Measurements from ENCODE around the gene SF3A1. TPM values are rescaled to one million over a fixed set of nuclear protein-coding genes. Genes with fewer than 3 reads are reported as not detected.

SF3A1 gene
- total RNA-seq, 1 donor from 2014 or later: 190 TPM

- H3K27me3 Mint-ChIP-seq: no peaks in the 10 kb centered on the region
- peak; percentile 93 for TF ChIP-seq CTCF (conservative IDR thresholded peaks at IDR 0.05)
- DNase-seq (ENCODE audit: extremely low spot score, unreplicated experiment): peak; percentile 86
- H3K4me1 Mint-ChIP-seq (ENCODE audit: unreplicated experiment): peaks cover 9% of the 10 kb centered on the region
- no peak overlapping the region for H3K4me3 Mint-ChIP-seq
- no peak overlapping the region for H3K27ac Mint-ChIP-seq
- no peaks in the 10 kb centered on the region for H3K36me3 Mint-ChIP-seq
- no peaks in the 10 kb centered on the region for H3K9me3 Mint-ChIP-seq
Observed at GRCh38 chr22:30286813-30287647, 69.7 kb downstream of the SF3A1 start.

GRCh38 chr22:30286331-30286730 lies 70.4 kb downstream of the SF3A1 start:
- Mint-ChIP-seq H3K27me3 (no peaks in the 10 kb centered on the region), H3K27ac (no peak overlapping the region), H3K4me3 (no peak overlapping the region), H3K4me1 (ENCODE audit: unreplicated experiment) (peaks cover 9% of the 10 kb centered on the region), H3K9me3 (no peaks in the 10 kb centered on the region), H3K36me3 (no peaks in the 10 kb centered on the region)
- no peak for DNase-seq (ENCODE audit: extremely low spot score, unreplicated experiment)
- TF ChIP-seq CTCF (conservative IDR thresholded peaks at IDR 0.05): no peak

GRCh38 chr22:30285846-30286200 lies 70.9 kb downstream of the SF3A1 start:
- no peak overlapping the region for H3K4me3 Mint-ChIP-seq
- no peaks in the 10 kb centered on the region for H3K36me3 Mint-ChIP-seq
- no peaks in the 10 kb centered on the region for H3K9me3 Mint-ChIP-seq
- no peak for DNase-seq (ENCODE audit: extremely low spot score, unreplicated experiment)
- H3K4me1 Mint-ChIP-seq (ENCODE audit: unreplicated experiment): peaks cover 9% of the 10 kb centered on the region
- no peak for TF ChIP-seq CTCF (conservative IDR thresholded peaks at IDR 0.05)
- H3K27ac Mint-ChIP-seq: no peak overlapping the region
- H3K27me3 Mint-ChIP-seq: no peaks in the 10 kb centered on the region

GRCh38 chr22:30285176-30285845 lies 71.4 kb downstream of the SF3A1 start:
- Mint-ChIP-seq H3K36me3 (no peaks in the 10 kb centered on the region), H3K9me3 (no peaks in the 10 kb centered on the region), H3K4me3 (no peak overlapping the region), H3K4me1 (ENCODE audit: unreplicated experiment) (peaks cover 9% of the 10 kb centered on the region), H3K27ac (no peak overlapping the region), H3K27me3 (no peaks in the 10 kb centered on the region)
- DNase-seq (ENCODE audit: extremely low spot score, unreplicated experiment): no peak
- no peak for TF ChIP-seq CTCF (conservative IDR thresholded peaks at IDR 0.05)

GRCh38 chr22:30284666-30285065 lies 72.0 kb downstream of the SF3A1 start:
- Mint-ChIP-seq H3K4me1 (ENCODE audit: unreplicated experiment) (peaks cover 5% of the 10 kb centered on the region), H3K27me3 (no peaks in the 10 kb centered on the region), H3K27ac (no peak overlapping the region), H3K36me3 (no peaks in the 10 kb centered on the region), H3K4me3 (no peak overlapping the region), H3K9me3 (no peaks in the 10 kb centered on the region)
- TF ChIP-seq CTCF (conservative IDR thresholded peaks at IDR 0.05): no peak
- no peak for DNase-seq (ENCODE audit: extremely low spot score, unreplicated experiment)
